Dermis microvascular lymphatic vessel endothelial cell (primary cell): Measurements from ENCODE around the gene UBE2M. TPM values are rescaled to one million over a fixed set of nuclear protein-coding genes. Genes with fewer than 3 reads are reported as not detected.

Experiments
- DNase-seq, 2 donors: peaks; one replicate each; pipeline versions ENCODE4 v3.0.0 to v3.0.0-alpha.2; 2010; ENCODE audit warnings: low read depth in 2 of 2
- total RNA-seq: library from RNA; depleted of rRNA; stranded (reverse); fragments of >200 nt; gene quantifications from 2 replicates; pipeline ENCODE4 v1.2.1, GENCODE V29; 2014

UBE2M gene
- total RNA-seq, 1 donor from 2014 or later: 80.1 TPM

GRCh38 chr19:58555920-58556621 is 2.3 kb downstream of the UBE2M start:
- DNase-seq: no peak

GRCh38 chr19:58555369-58555885 is 3.0 kb downstream of the UBE2M start:
- DNase-seq: no peak

GRCh38 chr19:58554494-58555368 is 3.7 kb downstream of the UBE2M start, which contains the start of gene CHMP2A:
Gene CHMP2A (minus strand): TSS chr19:58555105. CDS start chr19:58554212, 893 bp downstream.
- DNase-seq: peak; percentile 91 to 97

- no peak for DNase-seq
Measured at GRCh38 chr19:58553799-58554493, 4.5 kb downstream of the UBE2M start.

GRCh38 chr19:58552655-58553054 is 5.8 kb downstream of the UBE2M start:
- DNase-seq: no peak

GRCh38 chr19:58551577-58552471 is 6.6 kb downstream of the UBE2M start:
- DNase-seq: no peak

GRCh38 chr19:58551123-58551497 is 7.3 kb downstream of the UBE2M start:
- no peak for DNase-seq

GRCh38 chr19:58550362-58551122 is 7.9 kb downstream of the UBE2M start:
- DNase-seq: no peak

- no peak for DNase-seq
Measured at GRCh38 chr19:58549664-58550361, 8.6 kb downstream of the UBE2M start.

- DNase-seq: no peak
Measured at GRCh38 chr19:58548859-58549663, 9.3 kb downstream of the UBE2M start.

- no peak for DNase-seq
Measured at GRCh38 chr19:58547323-58548312, 10.8 kb downstream of the UBE2M start.

- DNase-seq: no peak
Measured at GRCh38 chr19:58546019-58546530, 12.3 kb downstream of the UBE2M start.

GRCh38 chr19:58545286-58546018 is 13.0 kb downstream of the UBE2M start:
- DNase-seq: no peak

- peak in 1 of 2 donors; percentile 63 for DNase-seq
Measured at GRCh38 chr19:58544591-58545285, 13.7 kb downstream of the UBE2M start.

GRCh38 chr19:58543826-58544590 is 14.4 kb downstream of the UBE2M start, which contains the start of gene TRIM28:
Gene TRIM28 (plus strand): TSS chr19:58544064. CDS start chr19:58544758, 694 bp downstream.
- DNase-seq: peak; percentile 94 to 99
